ENCODE measurements around the gene WDR37. TPM values are rescaled to one million over a fixed set of nuclear protein-coding genes. Genes with fewer than 3 reads are reported as not detected.
"Not testable (repeated sequence)": the region's sequence is repeated elsewhere in the genome, so short reads cannot be mapped to it uniquely, and the experiment has no call there.

The WDR37 gene
- total RNA-seq, 1 experiment from 2014 or later = 10.4 TPM

DNA sequence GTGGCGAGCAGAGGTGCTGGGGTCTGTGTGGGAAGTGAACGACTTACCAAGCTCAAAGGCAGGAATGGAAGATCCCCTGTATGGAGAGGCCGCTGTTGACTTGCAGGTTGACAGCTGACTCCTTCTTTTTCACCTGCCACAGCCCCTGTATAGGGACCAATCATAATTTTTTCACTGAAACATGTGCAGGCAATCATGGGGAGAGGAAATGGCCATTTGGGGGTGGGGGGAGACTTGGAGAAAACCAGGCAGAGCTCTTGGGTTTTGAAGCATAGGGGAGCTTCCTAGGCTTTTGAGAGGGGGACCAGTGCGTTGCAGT, 101.4 kb downstream of the WDR37 start:
- DNase-seq (ENCODE audit: low spot score) (no peak), ATAC-seq (no peak)
- ChIA-PET POLR2A (no interaction called here), CTCF (no interaction called here)
- TF ChIP-seq MAX (CRISPR knock-in tag; IDR thresholded peaks at IDR 0.05) (no peak), SMAD4 (CRISPR knock-in tag; IDR thresholded peaks at IDR 0.05) (no peak), ERG (CRISPR knock-in tag; IDR thresholded peaks at IDR 0.05) (no peak), MXD4 (CRISPR knock-in tag; IDR thresholded peaks at IDR 0.05; ENCODE audit: borderline replicate concordance) (no peak), PRRX2 (CRISPR knock-in tag; IDR thresholded peaks at IDR 0.05) (no peak), NR2C2 (CRISPR knock-in tag; IDR thresholded peaks at IDR 0.05) (no peak)
- Mint-ChIP-seq H3K9me3 (no peaks in the 10 kb centered on the region), H3K27ac (no peak overlapping the region), H3K4me3 (no peak overlapping the region), H3K36me3 (no peaks in the 10 kb centered on the region), H3K27me3 (ENCODE audit: low read depth) (peaks cover 2% of the 10 kb centered on the region), H3K4me1 (peaks cover 4% of the 10 kb centered on the region; the same call in 1 of the 2 replicates)

GRCh38 chr10:1158066-1158465, 101.9 kb downstream of the WDR37 start:
- Mint-ChIP-seq H3K36me3 (no peaks in the 10 kb centered on the region), H3K4me1 (peaks cover 4% of the 10 kb centered on the region; the same call in 1 of the 2 replicates), H3K9me3 (no peaks in the 10 kb centered on the region), H3K27ac (no peak overlapping the region), H3K27me3 (ENCODE audit: low read depth) (peaks cover 2% of the 10 kb centered on the region), H3K4me3 (no peak overlapping the region)
- DNase-seq (ENCODE audit: low spot score) = no peak
- ChIA-PET POLR2A (no interaction called here), CTCF (no interaction called here)
- no peak for ATAC-seq
- TF ChIP-seq GRHL2 (CRISPR knock-in tag; IDR thresholded peaks at IDR 0.05; ENCODE audit: insufficient replicate concordance, severe bottlenecking) = no peak
- TF ChIP-seq, protein P1, sequence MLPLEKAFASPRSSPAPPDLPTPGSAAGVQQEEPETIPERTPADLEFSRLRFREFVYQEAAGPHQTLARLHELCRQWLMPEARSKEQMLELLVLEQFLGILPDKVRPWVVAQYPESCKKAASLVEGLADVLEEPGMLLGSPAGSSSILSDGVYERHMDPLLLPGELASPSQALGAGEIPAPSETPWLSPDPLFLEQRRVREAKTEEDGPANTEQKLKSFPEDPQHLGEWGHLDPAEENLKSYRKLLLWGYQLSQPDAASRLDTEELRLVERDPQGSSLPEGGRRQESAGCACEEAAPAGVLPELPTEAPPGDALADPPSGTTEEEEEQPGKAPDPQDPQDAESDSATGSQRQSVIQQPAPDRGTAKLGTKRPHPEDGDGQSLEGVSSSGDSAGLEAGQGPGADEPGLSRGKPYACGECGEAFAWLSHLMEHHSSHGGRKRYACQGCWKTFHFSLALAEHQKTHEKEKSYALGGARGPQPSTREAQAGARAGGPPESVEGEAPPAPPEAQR (CRISPR knock-in tag; IDR thresholded peaks at IDR 0.05) = no peak
- no peak for TF ChIP-seq FOXP1 (CRISPR knock-in tag; IDR thresholded peaks at IDR 0.05; ENCODE audit: borderline replicate concordance)
- TF ChIP-seq ZNF263 (CRISPR knock-in tag; IDR thresholded peaks at IDR 0.05; ENCODE audit: low read depth) = no peak
- TF ChIP-seq JUN (CRISPR knock-in tag; IDR thresholded peaks at IDR 0.05) = no peak
- no peak for TF ChIP-seq NR2C2 (CRISPR knock-in tag; IDR thresholded peaks at IDR 0.05)
- TF ChIP-seq SOX15 (CRISPR knock-in tag; IDR thresholded peaks at IDR 0.05) = no peak
- TF ChIP-seq TEAD1 (CRISPR knock-in tag; IDR thresholded peaks at IDR 0.05) = no peak
- TF ChIP-seq, protein P2, sequence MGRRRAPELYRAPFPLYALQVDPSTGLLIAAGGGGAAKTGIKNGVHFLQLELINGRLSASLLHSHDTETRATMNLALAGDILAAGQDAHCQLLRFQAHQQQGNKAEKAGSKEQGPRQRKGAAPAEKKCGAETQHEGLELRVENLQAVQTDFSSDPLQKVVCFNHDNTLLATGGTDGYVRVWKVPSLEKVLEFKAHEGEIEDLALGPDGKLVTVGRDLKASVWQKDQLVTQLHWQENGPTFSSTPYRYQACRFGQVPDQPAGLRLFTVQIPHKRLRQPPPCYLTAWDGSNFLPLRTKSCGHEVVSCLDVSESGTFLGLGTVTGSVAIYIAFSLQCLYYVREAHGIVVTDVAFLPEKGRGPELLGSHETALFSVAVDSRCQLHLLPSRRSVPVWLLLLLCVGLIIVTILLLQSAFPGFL (CRISPR knock-in tag; IDR thresholded peaks at IDR 0.05; ENCODE audit: borderline replicate concordance) = no peak
- TF ChIP-seq, protein P3, sequence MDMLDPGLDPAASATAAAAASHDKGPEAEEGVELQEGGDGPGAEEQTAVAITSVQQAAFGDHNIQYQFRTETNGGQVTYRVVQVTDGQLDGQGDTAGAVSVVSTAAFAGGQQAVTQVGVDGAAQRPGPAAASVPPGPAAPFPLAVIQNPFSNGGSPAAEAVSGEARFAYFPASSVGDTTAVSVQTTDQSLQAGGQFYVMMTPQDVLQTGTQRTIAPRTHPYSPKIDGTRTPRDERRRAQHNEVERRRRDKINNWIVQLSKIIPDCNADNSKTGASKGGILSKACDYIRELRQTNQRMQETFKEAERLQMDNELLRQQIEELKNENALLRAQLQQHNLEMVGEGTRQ (CRISPR knock-in tag; IDR thresholded peaks at IDR 0.05) = no peak
- TF ChIP-seq NR1H2 (CRISPR knock-in tag; IDR thresholded peaks at IDR 0.05) = no peak
- TF ChIP-seq JAZF1 (CRISPR knock-in tag; IDR thresholded peaks at IDR 0.05) = no peak
- no peak for TF ChIP-seq ZNF423 (CRISPR knock-in tag; IDR thresholded peaks at IDR 0.05)
- no peak for TF ChIP-seq ZNF219 (CRISPR knock-in tag; IDR thresholded peaks at IDR 0.05; ENCODE audit: borderline replicate concordance)
- no peak for TF ChIP-seq ZNF281 (CRISPR knock-in tag; IDR thresholded peaks at IDR 0.05)
- TF ChIP-seq ZNF425 (CRISPR knock-in tag; conservative IDR thresholded peaks at IDR 0.05) = no peak
- no peak for TF ChIP-seq MAX (CRISPR knock-in tag; IDR thresholded peaks at IDR 0.05)
- TF ChIP-seq NR3C1 (CRISPR knock-in tag; conservative IDR thresholded peaks at IDR 0.05; ENCODE audit: low read depth) = no peak
- TF ChIP-seq CBFB (CRISPR knock-in tag; IDR thresholded peaks at IDR 0.05; ENCODE audit: low read depth) = no peak

GRCh38 chr10:1158536-1158935, 102.4 kb downstream of the WDR37 start:
- DNase-seq (ENCODE audit: low spot score); H3K4me3 Mint-ChIP-seq; H3K36me3 Mint-ChIP-seq; H3K9me3 Mint-ChIP-seq; POLR2A ChIA-PET; H3K27ac Mint-ChIP-seq; H3K27me3 Mint-ChIP-seq (ENCODE audit: low read depth); ATAC-seq; CTCF ChIA-PET; H3K4me1 Mint-ChIP-seq: not testable (repeated sequence)

Measured in WTC11 (cell line).